AG09319 (cell line): ENCODE measurements around the gene POU3F3.

ENCODE experiments used
- DNase-seq: peaks from one replicate; pipeline ENCODE4 v3.0.0-alpha.2; 2010; ENCODE audit warnings: low read depth; ENCODE audit errors: extremely low read depth
- TF ChIP-seq, protein P1 (sequence below): IDR thresholded peaks from 2 replicates; pipeline ENCODE4 v1.5.1; 2011; ENCODE audit warnings: low read depth, mild to moderate bottlenecking, inconsistent platforms, low read length, moderate library complexity

Gene POU3F3

DNA sequence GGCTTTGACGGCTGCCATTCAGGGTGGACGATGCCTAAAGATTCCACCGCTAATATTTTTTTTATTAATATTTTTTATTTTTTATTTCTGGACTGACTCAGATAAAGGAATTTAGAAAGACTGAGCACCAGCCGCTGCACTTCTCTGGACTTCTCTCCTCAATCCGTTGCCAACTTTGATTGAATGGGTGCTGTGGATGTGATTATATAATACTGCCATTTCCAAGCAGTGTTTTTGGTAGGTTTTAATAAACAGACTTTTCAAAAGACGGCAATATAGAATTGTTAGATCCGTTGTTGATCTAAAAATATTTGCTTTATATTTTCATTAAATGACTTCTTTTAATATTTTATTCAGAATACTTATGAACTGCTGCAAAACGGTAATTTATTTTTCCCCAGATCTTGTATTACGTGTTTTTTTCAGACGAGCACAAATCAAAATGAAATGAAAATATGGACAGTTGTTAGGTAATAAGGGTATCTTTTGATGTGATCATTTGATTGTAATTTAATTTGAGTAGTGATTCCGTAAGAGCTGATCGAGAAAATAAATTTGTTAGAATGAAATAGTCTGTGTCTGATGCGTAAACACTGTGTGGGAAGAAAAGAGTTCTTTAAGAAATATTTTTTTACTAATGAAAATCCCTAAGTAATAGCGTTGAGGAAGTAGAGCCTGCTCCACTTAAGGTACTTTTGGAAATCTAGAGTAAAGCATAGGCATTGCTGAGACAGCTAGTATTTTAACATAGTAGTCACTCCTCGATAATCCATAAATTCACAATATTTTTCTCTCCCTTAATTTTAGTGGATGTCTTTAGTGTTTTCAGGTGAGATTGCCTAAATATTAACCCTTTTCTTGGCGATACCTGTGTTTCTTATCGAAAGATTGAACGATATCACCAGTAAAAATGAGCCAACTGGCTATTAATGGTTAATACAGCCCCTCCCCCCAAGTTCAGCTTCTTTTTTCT, 4.4 kb downstream of the POU3F3 start:
- TF ChIP-seq, protein P1, sequence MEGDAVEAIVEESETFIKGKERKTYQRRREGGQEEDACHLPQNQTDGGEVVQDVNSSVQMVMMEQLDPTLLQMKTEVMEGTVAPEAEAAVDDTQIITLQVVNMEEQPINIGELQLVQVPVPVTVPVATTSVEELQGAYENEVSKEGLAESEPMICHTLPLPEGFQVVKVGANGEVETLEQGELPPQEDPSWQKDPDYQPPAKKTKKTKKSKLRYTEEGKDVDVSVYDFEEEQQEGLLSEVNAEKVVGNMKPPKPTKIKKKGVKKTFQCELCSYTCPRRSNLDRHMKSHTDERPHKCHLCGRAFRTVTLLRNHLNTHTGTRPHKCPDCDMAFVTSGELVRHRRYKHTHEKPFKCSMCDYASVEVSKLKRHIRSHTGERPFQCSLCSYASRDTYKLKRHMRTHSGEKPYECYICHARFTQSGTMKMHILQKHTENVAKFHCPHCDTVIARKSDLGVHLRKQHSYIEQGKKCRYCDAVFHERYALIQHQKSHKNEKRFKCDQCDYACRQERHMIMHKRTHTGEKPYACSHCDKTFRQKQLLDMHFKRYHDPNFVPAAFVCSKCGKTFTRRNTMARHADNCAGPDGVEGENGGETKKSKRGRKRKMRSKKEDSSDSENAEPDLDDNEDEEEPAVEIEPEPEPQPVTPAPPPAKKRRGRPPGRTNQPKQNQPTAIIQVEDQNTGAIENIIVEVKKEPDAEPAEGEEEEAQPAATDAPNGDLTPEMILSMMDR = no peak
- DNase-seq = no peak

DNA sequence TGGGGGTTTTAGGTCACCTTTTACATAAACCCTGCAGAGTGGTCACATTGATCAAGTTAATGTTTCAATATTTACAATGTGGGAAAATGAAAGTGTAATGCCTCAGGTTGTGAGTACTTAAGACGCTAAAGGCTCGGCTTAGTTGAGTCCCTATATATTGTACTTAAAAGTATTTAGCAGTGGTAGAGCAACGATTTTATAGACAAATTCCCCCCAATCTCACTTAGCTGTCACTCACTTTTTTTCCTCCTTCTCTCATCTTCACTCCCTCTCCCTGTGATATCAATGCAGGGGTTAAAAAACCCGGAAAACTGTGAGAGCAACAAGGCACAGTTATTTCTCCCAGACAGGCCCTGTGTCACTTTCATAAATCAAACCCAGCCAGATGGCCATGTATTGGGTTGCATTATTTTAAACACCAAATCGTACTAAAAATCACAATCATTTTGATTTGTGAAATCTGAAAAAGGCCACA, 5.4 kb downstream of the POU3F3 start:
- DNase-seq = no peak
- TF ChIP-seq, protein P1 = no peak

DNA sequence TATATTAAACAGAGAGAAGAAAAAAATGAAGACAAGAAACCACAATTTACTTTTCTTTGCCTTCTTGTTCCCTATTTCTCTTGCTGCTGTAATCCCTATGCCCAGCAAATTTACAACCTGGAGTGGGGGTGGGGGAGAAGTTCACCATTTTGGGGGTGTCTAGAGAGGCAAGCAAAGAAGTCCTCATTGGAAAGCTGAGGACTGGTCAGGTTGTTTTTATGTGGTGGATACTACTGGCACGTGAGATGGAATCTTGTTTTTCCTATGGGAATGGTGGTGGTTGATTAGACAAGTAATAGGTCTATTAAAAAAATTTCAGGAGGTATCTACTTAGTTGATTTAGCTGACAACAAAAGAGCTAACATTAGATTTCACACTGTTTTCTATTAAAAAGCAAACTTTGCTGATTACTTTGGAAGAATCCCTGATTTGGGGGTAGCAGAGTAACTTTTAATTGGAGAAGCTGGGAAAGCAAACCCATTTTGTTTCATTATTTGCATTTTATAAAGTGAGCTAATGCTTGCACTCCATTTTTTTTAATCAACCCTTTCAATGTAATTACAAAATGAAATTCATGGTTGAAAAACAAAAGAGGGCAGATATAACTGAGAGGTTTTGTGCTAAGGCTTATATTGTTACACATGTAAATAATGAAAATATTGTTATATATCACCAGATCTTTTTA, 6.0 kb downstream of the POU3F3 start:
- TF ChIP-seq, protein P1 = no peak
- no peak for DNase-seq

DNA sequence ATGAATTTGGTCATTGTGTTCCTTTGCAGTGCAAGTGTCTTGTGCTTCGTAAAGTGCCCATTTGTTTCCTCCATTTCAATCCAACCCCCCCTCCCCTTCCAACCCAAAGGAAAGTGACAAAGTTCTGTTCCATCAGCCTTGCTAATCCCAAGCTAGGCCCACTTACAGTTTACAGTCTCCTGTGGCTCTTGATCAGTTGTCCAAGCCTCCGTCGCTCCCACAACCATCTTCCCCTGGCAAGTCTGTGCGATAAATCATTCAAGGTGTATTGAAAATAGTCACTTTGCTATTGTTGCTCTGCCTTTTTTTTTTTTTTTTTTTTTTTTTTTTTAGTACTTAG, 6.5 kb downstream of the POU3F3 start:
- TF ChIP-seq, protein P1 = no peak
- DNase-seq = no peak

DNA sequence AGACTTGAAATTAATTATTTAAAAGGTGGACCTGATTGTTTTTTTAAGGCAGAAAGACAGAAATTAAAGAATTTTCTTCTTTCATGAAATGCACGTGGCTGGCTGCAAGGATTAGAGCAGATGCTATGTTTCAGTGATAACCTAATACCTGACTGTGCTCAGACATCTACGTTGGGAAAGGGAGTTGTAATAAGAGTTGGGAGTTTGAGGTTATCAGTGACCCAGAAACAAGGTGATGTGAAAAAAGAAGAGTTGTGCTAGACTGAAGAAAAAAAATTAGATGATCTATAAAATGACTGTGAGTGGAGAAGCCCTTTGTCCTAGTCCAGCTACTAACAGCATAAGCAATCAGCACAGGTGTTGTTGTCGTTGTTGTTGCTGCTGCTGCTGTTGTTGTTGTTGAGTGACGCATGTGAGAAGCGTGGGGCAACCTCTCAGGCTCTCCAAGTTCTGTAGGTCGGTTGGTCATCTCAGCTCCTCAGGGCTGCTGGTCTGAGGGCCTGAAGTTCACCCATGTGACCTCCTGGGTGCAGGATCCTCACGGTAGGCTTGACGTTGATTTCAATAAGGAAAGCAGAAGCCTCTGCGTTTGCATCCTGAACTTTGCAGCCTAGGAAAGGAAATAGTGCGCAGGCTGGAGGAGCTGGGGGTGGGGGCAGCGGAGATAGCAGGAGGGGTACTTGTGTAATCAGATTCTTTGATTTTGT, 7.6 kb downstream of the POU3F3 start:
- DNase-seq = no peak
- TF ChIP-seq, protein P1 = no peak

DNA sequence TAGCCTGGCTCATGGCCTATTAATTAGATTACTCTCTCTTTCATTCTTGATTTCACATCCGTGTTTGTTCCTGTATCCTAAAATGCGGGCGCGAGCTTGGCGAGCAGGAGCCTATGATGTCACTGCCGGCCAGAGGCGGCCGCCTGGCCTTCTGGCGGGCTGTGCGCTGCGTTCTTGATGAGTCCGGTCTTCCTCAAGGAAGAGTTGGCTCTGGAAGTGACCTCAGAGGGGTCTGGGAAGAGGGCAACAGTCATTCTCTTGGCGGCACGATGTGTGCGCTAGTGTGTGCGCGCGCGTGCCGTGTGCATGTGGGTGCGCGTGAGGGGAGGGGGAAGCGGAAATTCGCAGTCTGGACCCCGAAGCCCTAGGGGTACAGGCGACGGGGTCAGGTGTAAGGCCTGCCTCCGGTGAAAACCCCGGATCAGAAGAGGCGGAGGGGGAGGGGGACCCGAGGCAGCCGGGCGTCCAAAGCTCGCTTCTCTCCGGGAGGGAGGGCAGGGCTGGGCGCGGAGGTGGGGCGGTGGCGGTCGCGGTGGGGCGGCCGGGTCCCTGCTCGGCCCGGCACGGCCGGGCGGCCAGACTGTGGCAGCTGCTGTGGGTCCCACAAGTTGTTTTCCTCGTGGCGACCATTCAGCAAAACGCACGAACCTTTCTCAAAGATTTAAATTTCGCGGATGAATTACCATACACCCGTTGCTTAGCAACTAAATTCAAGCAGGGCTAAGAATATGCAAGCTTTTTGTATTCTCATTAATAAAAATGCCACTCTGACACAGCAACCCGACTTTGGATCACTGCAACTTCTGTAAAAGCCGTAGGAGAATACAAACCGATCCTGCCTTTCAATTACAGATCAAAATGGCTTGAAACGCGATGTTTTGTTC, 8.4 kb downstream of the POU3F3 start:
- no peak for DNase-seq
- TF ChIP-seq, protein P1 = no peak
